ENCODE data around the gene PTPN14.

GRCh38 chr1:214547747-214548146 lies 3.7 kb downstream of the PTPN14 start:
- TF ChIP-seq, protein P1, sequence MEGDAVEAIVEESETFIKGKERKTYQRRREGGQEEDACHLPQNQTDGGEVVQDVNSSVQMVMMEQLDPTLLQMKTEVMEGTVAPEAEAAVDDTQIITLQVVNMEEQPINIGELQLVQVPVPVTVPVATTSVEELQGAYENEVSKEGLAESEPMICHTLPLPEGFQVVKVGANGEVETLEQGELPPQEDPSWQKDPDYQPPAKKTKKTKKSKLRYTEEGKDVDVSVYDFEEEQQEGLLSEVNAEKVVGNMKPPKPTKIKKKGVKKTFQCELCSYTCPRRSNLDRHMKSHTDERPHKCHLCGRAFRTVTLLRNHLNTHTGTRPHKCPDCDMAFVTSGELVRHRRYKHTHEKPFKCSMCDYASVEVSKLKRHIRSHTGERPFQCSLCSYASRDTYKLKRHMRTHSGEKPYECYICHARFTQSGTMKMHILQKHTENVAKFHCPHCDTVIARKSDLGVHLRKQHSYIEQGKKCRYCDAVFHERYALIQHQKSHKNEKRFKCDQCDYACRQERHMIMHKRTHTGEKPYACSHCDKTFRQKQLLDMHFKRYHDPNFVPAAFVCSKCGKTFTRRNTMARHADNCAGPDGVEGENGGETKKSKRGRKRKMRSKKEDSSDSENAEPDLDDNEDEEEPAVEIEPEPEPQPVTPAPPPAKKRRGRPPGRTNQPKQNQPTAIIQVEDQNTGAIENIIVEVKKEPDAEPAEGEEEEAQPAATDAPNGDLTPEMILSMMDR (IDR thresholded peaks at IDR 0.05; ENCODE audit: low read depth, low read length) = no peak
- TF ChIP-seq EZH2phosphoT487 (IDR thresholded peaks at IDR 0.05; ENCODE audit: low read depth) = no peak
